ENCODE data around the gene CLIC4. TPM values are rescaled to one million over a fixed set of nuclear protein-coding genes. Genes with fewer than 3 reads are reported as not detected.

Gene CLIC4
- total and polyA plus RNA-seq, 2 experiments from 2014 or later, result 136 to 361 TPM

DNA sequence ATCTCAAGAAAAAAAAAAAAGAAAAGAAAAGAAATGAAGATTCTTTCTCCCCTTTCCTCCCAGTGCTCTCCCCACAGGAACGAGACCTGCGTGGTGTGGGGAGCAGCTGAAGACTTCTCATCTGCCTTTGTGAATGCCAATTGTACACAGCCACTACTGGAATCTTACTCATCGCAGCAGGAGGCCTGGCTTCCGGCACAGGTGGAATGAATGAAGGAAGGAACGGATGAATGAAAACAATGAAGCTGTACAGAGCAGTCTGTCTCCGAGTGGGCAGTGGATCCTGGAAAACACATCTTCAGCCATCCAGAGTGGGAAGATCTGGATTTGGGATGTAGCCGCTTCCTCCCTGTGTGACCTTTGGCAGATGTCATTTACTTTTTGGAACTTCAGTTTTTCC lies 119.9 kb downstream of the CLIC4 start:
- Histone ChIP-seq H3K27me3 (no peaks in the 10 kb centered on the region), H3K27ac (no peak overlapping the region), H3K9me3 (ENCODE audit: low read depth) (no peaks in the 10 kb centered on the region), H3K36me3 (no peaks in the 10 kb centered on the region), H3K4me3 (no peak overlapping the region), H3K4me1 (ENCODE audit: low read depth) (peaks cover 8% of the 10 kb centered on the region)
- DNase-seq (ENCODE audit: low read depth in 1 of 2, low spot score in 1 of 2), result no peak
- TF ChIP-seq, protein P1, sequence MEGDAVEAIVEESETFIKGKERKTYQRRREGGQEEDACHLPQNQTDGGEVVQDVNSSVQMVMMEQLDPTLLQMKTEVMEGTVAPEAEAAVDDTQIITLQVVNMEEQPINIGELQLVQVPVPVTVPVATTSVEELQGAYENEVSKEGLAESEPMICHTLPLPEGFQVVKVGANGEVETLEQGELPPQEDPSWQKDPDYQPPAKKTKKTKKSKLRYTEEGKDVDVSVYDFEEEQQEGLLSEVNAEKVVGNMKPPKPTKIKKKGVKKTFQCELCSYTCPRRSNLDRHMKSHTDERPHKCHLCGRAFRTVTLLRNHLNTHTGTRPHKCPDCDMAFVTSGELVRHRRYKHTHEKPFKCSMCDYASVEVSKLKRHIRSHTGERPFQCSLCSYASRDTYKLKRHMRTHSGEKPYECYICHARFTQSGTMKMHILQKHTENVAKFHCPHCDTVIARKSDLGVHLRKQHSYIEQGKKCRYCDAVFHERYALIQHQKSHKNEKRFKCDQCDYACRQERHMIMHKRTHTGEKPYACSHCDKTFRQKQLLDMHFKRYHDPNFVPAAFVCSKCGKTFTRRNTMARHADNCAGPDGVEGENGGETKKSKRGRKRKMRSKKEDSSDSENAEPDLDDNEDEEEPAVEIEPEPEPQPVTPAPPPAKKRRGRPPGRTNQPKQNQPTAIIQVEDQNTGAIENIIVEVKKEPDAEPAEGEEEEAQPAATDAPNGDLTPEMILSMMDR (IDR thresholded peaks at IDR 0.05; ENCODE audit: low read depth, low read length), result no peak

DNA sequence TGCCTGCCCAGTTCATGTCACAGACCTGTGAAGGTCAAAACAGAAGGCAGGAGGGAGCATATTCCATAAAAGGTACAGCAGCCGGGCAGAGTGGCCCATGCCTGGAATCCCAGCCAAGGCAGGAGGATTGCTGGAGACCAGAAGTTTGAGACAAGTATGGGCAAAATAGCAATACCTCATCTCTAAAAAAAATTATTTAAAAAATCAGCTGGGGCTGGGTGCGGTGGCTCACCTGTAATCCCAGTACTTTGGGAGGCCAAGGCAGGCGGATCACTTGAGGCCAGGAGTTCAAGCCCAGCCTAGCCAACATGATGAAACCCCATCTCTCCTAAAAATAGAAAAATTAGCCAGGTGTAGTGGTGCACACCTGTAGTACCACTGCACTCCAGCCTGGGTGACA lies 120.3 kb downstream of the CLIC4 start:
- no peaks in the 10 kb centered on the region for H3K9me3 ChIP-seq (ENCODE audit: low read depth)
- peaks cover 8% of the 10 kb centered on the region for H3K4me1 ChIP-seq (ENCODE audit: low read depth)
- no peak for DNase-seq (ENCODE audit: low read depth in 1 of 2, low spot score in 1 of 2)
- H3K27ac ChIP-seq, result no peak overlapping the region
- no peaks in the 10 kb centered on the region for H3K27me3 ChIP-seq
- TF ChIP-seq, protein P1 (IDR thresholded peaks at IDR 0.05; ENCODE audit: low read depth, low read length), result no peak
- H3K4me3 ChIP-seq, result no peak overlapping the region
- H3K36me3 ChIP-seq, result no peaks in the 10 kb centered on the region

DNA sequence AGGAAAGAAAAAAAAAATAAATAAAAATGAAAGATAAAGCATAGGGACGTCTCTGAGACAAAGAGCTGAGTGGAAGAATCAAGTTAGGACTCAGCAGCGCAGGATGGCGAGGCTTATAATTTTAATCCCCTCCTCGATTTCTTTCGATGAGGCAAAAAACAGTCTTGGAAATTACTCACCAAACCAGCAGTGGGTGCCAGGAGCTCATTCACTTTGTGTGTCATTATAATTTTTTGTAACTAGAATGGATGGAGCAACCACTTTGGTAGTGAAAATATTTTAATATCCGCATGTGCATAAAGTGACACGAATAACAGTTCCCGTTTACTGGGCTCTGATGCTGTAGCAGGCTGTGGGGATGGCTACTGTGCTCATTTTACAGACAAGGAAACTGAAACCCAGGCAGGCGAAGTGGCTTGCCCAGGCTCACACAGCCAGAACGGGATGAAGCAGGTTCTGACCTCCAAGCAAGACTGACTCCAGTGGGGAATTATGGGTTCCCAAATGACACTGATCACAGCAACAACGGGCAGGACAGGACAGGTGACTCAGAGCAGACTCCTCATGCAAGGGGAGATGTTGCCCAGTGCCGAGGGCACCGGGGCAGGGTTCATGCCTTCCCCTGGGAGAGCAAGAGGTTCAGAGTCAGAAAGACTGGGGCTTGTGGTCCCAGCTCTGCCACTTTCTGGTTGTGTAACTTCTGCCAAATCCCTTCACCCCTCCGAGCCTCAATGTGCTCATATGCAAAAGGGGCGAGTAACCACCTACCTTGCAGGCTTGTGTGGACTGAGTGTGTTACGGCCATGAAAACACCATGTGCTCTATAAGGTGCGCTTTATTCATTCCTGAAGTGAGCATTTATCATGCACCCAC lies 121.2 kb downstream of the CLIC4 start:
- no peak overlapping the region for H3K4me3 ChIP-seq
- DNase-seq (ENCODE audit: low read depth in 1 of 2, low spot score in 1 of 2), result no peak
- H3K27ac ChIP-seq, result no peak overlapping the region
- no peaks in the 10 kb centered on the region for H3K9me3 ChIP-seq (ENCODE audit: low read depth)
- TF ChIP-seq, protein P1 (IDR thresholded peaks at IDR 0.05; ENCODE audit: low read depth, low read length), result no peak
- H3K27me3 ChIP-seq, result no peaks in the 10 kb centered on the region
- no peaks in the 10 kb centered on the region for H3K36me3 ChIP-seq
- H3K4me1 ChIP-seq (ENCODE audit: low read depth), result peaks cover 8% of the 10 kb centered on the region

DNA sequence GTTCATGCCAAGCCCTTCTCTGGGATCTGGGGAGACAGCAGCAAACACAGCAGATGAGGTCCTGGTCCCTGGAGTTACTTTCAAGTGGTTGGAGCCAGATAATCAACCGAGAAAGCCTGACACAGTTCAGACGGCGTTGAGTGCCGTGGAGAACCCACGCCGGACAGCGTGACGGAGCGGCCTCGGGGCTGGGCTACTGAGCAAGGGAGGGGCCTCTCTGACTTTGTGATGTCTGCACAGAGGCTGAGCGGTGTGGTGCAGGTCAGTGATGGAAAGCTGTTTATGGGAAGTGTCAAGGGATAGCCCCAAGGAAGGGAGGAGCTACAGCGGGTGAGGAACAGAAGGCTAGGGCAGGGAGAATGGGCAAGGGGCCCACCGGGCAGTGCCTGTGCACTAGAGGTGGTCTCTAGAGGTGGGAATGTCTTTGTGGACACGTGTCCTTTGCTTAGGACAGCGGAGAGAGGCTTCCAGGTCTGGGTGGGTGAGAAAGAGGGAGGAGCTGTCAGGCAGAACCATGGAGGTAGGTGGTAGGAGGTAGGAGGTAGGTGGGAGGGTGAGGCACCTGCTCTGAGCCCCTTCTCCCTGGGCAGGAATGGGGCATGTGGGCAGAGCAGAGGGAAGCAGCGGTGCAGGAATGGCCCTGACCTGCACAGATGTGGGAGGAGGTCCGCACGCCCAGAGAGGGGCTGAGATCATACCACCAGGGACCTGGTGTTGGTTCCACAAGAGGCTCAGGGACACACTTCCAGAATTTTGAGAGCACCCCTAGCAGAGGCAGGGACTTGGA lies 122.0 kb downstream of the CLIC4 start:
- no peaks in the 10 kb centered on the region for H3K36me3 ChIP-seq
- no peak for DNase-seq (ENCODE audit: low read depth in 1 of 2, low spot score in 1 of 2)
- no peak overlapping the region for H3K27ac ChIP-seq
- H3K27me3 ChIP-seq, result no peaks in the 10 kb centered on the region
- TF ChIP-seq, protein P1 (IDR thresholded peaks at IDR 0.05; ENCODE audit: low read depth, low read length), result no peak
- no peak overlapping the region for H3K4me3 ChIP-seq
- H3K4me1 ChIP-seq (ENCODE audit: low read depth), result peaks cover 8% of the 10 kb centered on the region
- H3K9me3 ChIP-seq (ENCODE audit: low read depth), result no peaks in the 10 kb centered on the region

DNA sequence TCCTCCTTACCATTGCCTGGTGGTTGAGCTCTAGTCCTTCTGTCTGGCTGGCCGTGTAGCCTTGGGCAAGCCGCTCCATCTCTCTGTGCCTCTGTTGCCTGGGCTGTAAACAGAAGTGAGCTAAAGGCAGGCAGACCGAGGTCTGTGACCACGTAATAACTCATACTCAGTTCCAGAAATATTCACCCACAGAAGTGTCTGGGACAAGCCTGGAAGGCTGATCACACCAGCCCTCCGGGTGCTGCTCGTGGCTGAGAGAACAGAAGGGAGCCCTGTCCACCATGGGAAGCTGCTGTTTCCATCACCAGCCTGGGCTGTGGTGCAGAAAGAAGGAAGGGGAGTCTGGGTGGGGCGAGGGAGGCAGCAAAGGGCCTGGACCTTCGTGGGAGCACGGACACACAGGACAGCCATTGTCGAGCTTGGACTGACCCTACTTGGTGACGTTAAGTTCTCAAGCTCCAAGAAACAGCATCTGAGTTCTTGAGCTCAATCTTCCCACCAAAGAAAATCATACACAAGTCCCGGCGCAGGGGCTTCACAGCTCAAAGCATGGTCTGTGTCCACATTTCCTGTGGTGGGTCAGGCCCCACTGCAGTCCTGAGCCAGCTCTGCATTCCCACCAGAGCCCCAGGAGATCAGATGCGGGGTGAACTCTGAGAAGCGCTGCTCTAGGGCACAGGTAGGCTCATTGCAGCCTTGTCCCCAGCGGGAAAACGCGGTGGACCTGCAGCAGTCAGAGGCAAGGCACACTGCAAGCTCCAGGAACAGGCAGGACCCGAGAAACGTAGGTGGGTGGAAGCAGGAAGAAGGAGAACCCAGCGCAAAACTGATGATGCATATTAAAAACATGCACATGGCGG lies 123.0 kb downstream of the CLIC4 start:
- TF ChIP-seq, protein P1 (IDR thresholded peaks at IDR 0.05; ENCODE audit: low read depth, low read length), result no peak
- H3K36me3 ChIP-seq, result no peaks in the 10 kb centered on the region
- H3K4me1 ChIP-seq (ENCODE audit: low read depth), result peaks cover 8% of the 10 kb centered on the region
- no peaks in the 10 kb centered on the region for H3K9me3 ChIP-seq (ENCODE audit: low read depth)
- H3K27ac ChIP-seq, result no peak overlapping the region
- DNase-seq (ENCODE audit: low read depth in 1 of 2, low spot score in 1 of 2), result no peak
- H3K4me3 ChIP-seq, result no peak overlapping the region
- no peaks in the 10 kb centered on the region for H3K27me3 ChIP-seq

Data from cardiac muscle cell (in vitro differentiated cells and primary cell).